PC-9 (cell line): Measurements from ENCODE around the gene MLC1. TPM values are rescaled to one million over a fixed set of nuclear protein-coding genes. Genes with fewer than 3 reads are reported as not detected.

Experiments
- BruUV-seq: library from RNA; stranded (reverse); fragments of 400-500 nt; replicated peaks from 2 replicates; lab custom pipeline; 2021; lab: Mats Ljungman, UMichigan
- CTCF ChIA-PET: fragments of 300-600 bp; sonication (Branson Sonifier 250); formaldehyde crosslinking; loops from one replicate; lab custom pipeline; 2022; ENCODE audit warnings: antibody characterized with exemption; lab: Charles Lee
- POLR2A ChIA-PET: fragments of 300-600 bp; sonication (Branson Sonifier 250); formaldehyde crosslinking; loops from one replicate; lab custom pipeline; 2022; ENCODE audit warnings: antibody characterized with exemption; ENCODE audit not compliant: unreplicated experiment; lab: Charles Lee
- DNase-seq, 2 experiments: peaks; one replicate each; pipeline versions ENCODE4 v3.0.0 to v3.0.0-alpha.2; 2015 to 2022; ENCODE audit warnings: mixed read lengths in 1 of 2
- H2AFZ ChIP-seq: fragments of 200-600 bp; sonication (generic); 2 replicates; pipeline ENCODE4 v1.8.1; 2017; ENCODE audit warnings: antibody characterized with exemption
- H3F3A ChIP-seq: fragments of 200-600 bp; sonication (generic); 2 replicates; pipeline ENCODE4 v1.8.1; 2017; ENCODE audit warnings: antibody characterized with exemption, mild to moderate bottlenecking, low read depth; ENCODE audit not compliant: insufficient read depth
- H3K27ac ChIP-seq: fragments of 200-600 bp; sonication (generic); 2 replicates; pipeline ENCODE4 v1.6.1; 2016; ENCODE audit warnings: mixed run types
- H3K27me3 ChIP-seq: fragments of 200-600 bp; sonication (generic); 2 replicates; pipeline ENCODE4 v1.6.1; 2016; ENCODE audit warnings: low read depth, mixed run types; ENCODE audit not compliant: insufficient read depth
- H3K36me3 ChIP-seq: fragments of 200-600 bp; sonication (generic); 2 replicates; pipeline ENCODE4 v1.6.1; 2016; ENCODE audit warnings: low read depth, mixed run types
- H3K4me1 ChIP-seq: fragments of 200-600 bp; sonication (generic); replicated peaks from 2 replicates; pipeline ENCODE4 v1.6.1; 2016; ENCODE audit warnings: mixed run types; ENCODE audit not compliant: insufficient read depth
- H3K4me2 ChIP-seq: fragments of 200-600 bp; sonication (generic); 2 replicates; pipeline ENCODE4 v1.6.1; 2017; ENCODE audit warnings: mixed run types
- H3K4me3 ChIP-seq: fragments of 200-600 bp; sonication (generic); 2 replicates; pipeline ENCODE4 v1.6.1; 2016; ENCODE audit warnings: mixed run types
- H3K79me2 ChIP-seq: fragments of 200-600 bp; sonication (generic); 2 replicates; pipeline ENCODE4 v1.6.1; 2017; ENCODE audit warnings: low read depth, mixed run types
- H3K9me2 ChIP-seq: fragments of 200-600 bp; sonication (generic); 2 replicates; pipeline ENCODE4 v1.8.1; 2017; ENCODE audit warnings: mild to moderate bottlenecking; ENCODE audit not compliant: insufficient read depth
- H3K9me3 ChIP-seq: fragments of 200-600 bp; sonication (generic); 2 replicates; pipeline ENCODE4 v1.8.1; 2016; ENCODE audit warnings: low read depth; ENCODE audit not compliant: insufficient read depth
- H4K20me1 ChIP-seq: fragments of 200-600 bp; sonication (generic); 2 replicates; pipeline ENCODE4 v1.8.1; 2017; ENCODE audit not compliant: insufficient read depth
- EZH2 ChIP-seq: fragments of 200-600 bp; sonication (generic); IDR thresholded peaks from 2 replicates; pipeline ENCODE4 v1.8.0; 2017; ENCODE audit warnings: antibody characterized with exemption, low read depth
- intact Hi-C: fragments of 100-400 bp; cut with micrococcal nuclease; formaldehyde crosslinking; loops from one replicate; pipeline ENCODE4 v1.10.0; 2022; ENCODE audit not compliant: unreplicated experiment
- total RNA-seq: library from RNA; stranded (reverse); gene quantifications from 2 replicates; pipeline ENCODE4 v1.2.3, GENCODE V29; 2021
- TF ChIP-seq, protein P1 (sequence below): fragments of 200-600 bp; sonication (generic); conservative IDR thresholded peaks from 2 replicates; pipeline ENCODE4 v1.6.1; 2017; ENCODE audit warnings: mixed run types, antibody characterized with exemption, mild to moderate bottlenecking, moderate library complexity

MLC1 gene
- total RNA-seq, 1 experiment from 2014 or later = not detected

DNA sequence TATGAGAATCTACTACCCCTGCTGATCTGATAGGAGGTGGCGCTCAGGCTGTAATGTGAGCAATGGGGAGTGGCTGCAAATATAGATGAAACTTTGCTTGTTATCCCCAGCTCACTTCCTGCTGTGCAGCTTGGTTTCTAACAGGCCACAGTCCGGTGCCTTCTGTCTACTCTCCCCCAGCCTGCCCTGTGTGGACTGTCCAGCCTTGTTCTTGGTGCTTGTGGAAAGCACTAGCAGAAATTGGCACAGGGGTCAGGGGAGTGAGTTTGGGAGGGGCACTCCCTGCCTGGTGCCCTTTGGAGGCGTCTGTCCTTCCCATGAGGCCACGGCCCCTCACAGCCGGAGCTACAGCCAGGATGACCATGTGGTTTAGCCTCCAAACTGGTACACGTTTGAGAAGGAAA is 18.9 kb upstream of the MLC1 start:
- POLR2A ChIA-PET = no interaction called here
- H3F3A ChIP-seq = 0 out of 2 replicates have a peak, but pooled peaks cover 3% of the 10 kb centered on the region

DNA sequence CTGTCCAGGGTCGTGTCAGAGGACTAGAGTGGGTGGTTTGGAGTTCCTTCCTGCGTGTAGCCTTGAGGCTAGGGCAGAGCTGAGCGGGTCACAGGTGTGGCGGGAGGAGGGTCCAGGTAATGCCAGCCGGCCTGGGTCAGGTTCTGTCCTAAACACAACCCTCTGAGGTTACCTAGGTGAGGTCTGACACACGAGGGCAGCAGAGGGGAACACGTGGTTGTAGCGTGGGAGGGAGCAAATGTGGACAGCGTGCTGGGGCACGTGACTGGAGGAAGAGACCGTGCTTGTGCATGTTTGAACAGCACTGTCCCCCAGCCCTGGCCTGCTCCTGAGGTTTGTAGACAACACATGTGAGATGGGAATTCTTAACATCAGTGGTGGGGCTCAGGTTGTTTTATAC is 17.7 kb upstream of the MLC1 start:
- no peak overlapping the region for H3K4me2 ChIP-seq
- H3K4me3 ChIP-seq = no peak overlapping the region
- no peaks in the 10 kb centered on the region for H3K36me3 ChIP-seq
- no TSS peak for BruUV-seq
- peaks cover 36% of the 10 kb centered on the region for H3K27me3 ChIP-seq
- H4K20me1 ChIP-seq = no peaks in the 10 kb centered on the region
- H3K9me3 ChIP-seq = no peaks in the 10 kb centered on the region
- no peaks in the 10 kb centered on the region for H3K4me1 ChIP-seq
- intact Hi-C loops = no loop called here
- CTCF ChIA-PET = no interaction called here
- H3K9me2 ChIP-seq = no peaks in the 10 kb centered on the region
- TF ChIP-seq, protein P1, sequence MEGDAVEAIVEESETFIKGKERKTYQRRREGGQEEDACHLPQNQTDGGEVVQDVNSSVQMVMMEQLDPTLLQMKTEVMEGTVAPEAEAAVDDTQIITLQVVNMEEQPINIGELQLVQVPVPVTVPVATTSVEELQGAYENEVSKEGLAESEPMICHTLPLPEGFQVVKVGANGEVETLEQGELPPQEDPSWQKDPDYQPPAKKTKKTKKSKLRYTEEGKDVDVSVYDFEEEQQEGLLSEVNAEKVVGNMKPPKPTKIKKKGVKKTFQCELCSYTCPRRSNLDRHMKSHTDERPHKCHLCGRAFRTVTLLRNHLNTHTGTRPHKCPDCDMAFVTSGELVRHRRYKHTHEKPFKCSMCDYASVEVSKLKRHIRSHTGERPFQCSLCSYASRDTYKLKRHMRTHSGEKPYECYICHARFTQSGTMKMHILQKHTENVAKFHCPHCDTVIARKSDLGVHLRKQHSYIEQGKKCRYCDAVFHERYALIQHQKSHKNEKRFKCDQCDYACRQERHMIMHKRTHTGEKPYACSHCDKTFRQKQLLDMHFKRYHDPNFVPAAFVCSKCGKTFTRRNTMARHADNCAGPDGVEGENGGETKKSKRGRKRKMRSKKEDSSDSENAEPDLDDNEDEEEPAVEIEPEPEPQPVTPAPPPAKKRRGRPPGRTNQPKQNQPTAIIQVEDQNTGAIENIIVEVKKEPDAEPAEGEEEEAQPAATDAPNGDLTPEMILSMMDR = no peak
- TF ChIP-seq EZH2 = no peak
- no peak overlapping the region for H3K27ac ChIP-seq
- H3K79me2 ChIP-seq = no peaks in the 10 kb centered on the region
- H3F3A ChIP-seq = 0 out of 2 replicates have a peak, but pooled peaks cover 3% of the 10 kb centered on the region
- peak in 1 of 2 experiments; percentile 21 for DNase-seq
- H2AFZ ChIP-seq = no peak overlapping the region
- POLR2A ChIA-PET = no interaction called here

More for the DNA sequence above, 18.9 kb upstream of the MLC1 start:
- H3K27ac ChIP-seq = no peak overlapping the region
- no peak overlapping the region for H3K4me3 ChIP-seq
- no peaks in the 10 kb centered on the region for H3K36me3 ChIP-seq
- no peak for DNase-seq
- peaks cover 39% of the 10 kb centered on the region for H3K27me3 ChIP-seq
- no peak overlapping the region for H2AFZ ChIP-seq
- no peak for TF ChIP-seq EZH2
- TF ChIP-seq, protein P1 = no peak
- no peak overlapping the region for H3K4me2 ChIP-seq
- CTCF ChIA-PET = no interaction called here
- no peaks in the 10 kb centered on the region for H4K20me1 ChIP-seq
- intact Hi-C loops = no loop called here
- no peaks in the 10 kb centered on the region for H3K79me2 ChIP-seq
- no peaks in the 10 kb centered on the region for H3K9me2 ChIP-seq
- H3K9me3 ChIP-seq = no peaks in the 10 kb centered on the region
- no TSS peak for BruUV-seq
- H3K4me1 ChIP-seq = no peaks in the 10 kb centered on the region

GRCh38 chr22:50101870-50102565 is 16.8 kb upstream of the MLC1 start:
- no peak overlapping the region for H3K27ac ChIP-seq
- intact Hi-C loops = no loop called here
- no peak overlapping the region for H3K4me3 ChIP-seq
- no peaks in the 10 kb centered on the region for H3K4me1 ChIP-seq
- DNase-seq = peak in 1 of 2 experiments; percentile 11
- no peaks in the 10 kb centered on the region for H4K20me1 ChIP-seq
- H3K36me3 ChIP-seq = no peaks in the 10 kb centered on the region
- no peaks in the 10 kb centered on the region for H3K9me3 ChIP-seq
- H2AFZ ChIP-seq = no peak overlapping the region
- H3K79me2 ChIP-seq = no peaks in the 10 kb centered on the region
- no peaks in the 10 kb centered on the region for H3K9me2 ChIP-seq
- CTCF ChIA-PET = no interaction called here
- TF ChIP-seq, protein P1 = no peak
- TF ChIP-seq EZH2 = no peak
- H3K4me2 ChIP-seq = no peak overlapping the region
- peaks cover 38% of the 10 kb centered on the region; the same call in 1 of the 2 replicates for H3K27me3 ChIP-seq
- no TSS peak for BruUV-seq
- 0 out of 2 replicates have a peak, but pooled peaks cover 3% of the 10 kb centered on the region for H3F3A ChIP-seq
- POLR2A ChIA-PET = no interaction called here
